Activated T-helper 17 cell treated with anti-CD3 and anti-CD28 coated beads, Interleukin-2, amount 50 U/mL, for 72 hours (primary cell): ENCODE results near the gene RAB1A. TPM values are rescaled to one million over a fixed set of nuclear protein-coding genes. Genes with fewer than 3 reads are reported as not detected.

Source experiments
- ATAC-seq: fragments of 150-1000 bp; cut with Tn5 transposase; replicated peaks from 2 replicates; pipeline ENCODE4 v1.10.0; 2021; ENCODE audit warnings: mild to moderate bottlenecking, moderate library complexity
- H3K27ac Mint-ChIP-seq: one replicate; pipeline ENCODE4 v1.8.0; 2022; ENCODE audit warnings: mixed read lengths
- H3K27me3 Mint-ChIP-seq: one replicate; pipeline ENCODE4 v1.8.0; 2022; ENCODE audit warnings: mixed read lengths
- H3K36me3 Mint-ChIP-seq: one replicate; pipeline ENCODE4 v1.8.0; 2022; ENCODE audit warnings: low read depth, mild to moderate bottlenecking, mixed read lengths
- H3K4me1 Mint-ChIP-seq: one replicate; pipeline ENCODE4 v1.8.0; 2022; ENCODE audit warnings: mixed read lengths
- H3K4me3 Mint-ChIP-seq: one replicate; pipeline ENCODE4 v1.8.0; 2022; ENCODE audit warnings: mild to moderate bottlenecking, mixed read lengths
- H3K9me3 Mint-ChIP-seq: one replicate; pipeline ENCODE4 v1.8.0; 2022; ENCODE audit warnings: mixed read lengths
- total RNA-seq, 2 donors: library from RNA; stranded (reverse); gene quantifications; one replicate each; pipeline ENCODE4 v1.2.3, GENCODE V29; 2022

RAB1A gene
- total RNA-seq, 2 donors from 2014 or later, result 72.1 to 87.1 TPM

DNA sequence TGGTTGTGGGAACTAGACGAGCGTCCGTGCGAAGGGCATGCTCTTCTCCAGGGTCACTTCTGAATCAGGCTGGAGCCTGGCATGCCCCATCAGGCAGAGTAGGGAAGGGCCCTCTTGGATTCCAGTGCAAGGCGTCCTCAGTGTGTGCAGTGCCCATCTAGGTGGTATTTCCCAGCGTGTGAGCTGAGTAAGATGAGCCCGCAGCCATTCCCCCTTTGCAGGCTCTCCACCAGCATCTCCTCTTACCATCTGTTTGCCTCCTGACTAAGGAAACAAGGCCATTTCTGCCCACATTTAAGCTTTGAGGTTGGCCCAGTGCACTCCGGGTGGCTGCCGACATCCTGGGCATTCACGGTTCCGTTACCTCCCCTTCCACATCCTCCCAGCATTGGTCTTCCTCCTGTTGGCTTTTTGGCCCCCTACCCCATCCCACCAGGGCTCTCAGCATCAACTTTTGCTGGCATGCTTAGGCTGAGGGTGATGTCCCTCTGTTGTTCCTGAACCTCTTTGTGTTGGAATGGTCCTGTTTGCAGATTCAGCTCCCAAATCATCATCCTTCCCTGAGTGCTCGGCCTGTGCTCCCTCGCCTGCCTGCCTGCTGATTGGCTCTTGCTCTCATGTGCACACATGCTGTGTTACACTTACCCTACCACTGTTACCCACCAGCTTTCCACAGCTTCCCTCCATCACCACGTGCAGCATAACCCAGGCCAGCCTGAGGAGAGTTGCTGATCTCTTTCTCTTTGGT, 61.9 kb downstream of the RAB1A start:
- ATAC-seq, result no peak
- H3K4me3 Mint-ChIP-seq, result peak overlapping the region; percentile 38
- no peaks in the 10 kb centered on the region for H3K9me3 Mint-ChIP-seq

DNA sequence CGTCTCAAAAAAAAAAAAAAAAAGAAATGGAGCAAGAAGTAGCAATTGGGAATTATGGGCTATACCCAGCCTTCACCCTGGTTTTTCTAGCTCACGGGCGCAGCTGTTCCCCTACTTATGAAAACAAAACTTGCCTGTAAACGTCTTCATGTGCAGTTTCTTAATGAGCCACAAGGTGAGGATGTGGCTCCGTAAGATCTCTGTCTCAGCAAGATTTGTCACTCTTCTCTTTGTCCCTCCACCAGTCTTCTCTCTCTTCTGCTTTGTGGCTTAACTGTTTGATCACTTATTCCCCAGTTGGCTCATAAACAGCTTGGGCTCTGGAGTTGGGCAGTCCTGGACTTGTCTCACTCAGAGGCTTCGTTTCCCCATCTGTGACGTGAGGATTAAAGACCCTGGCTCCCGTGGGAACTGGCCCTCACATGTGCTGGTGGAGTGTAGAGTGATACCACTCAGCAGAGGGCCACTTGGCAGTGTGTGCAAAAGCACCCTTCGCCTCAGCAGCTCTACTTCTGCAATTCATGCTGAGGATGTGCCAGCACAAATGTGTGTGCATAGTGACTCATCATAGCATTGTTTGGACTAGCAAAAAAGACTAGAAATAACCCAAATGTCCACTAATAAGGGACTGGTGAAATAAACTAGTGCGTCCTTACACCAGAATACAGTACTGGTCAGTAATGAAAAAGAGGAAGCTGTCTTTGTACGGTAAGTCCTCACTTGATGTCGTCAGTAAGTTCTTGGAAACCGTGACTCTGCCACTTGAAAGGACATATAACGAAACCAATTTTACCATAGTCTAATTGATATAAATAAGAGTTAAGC, 65.0 kb downstream of the RAB1A start:
- Mint-ChIP-seq H3K9me3 (no peaks in the 10 kb centered on the region), H3K27ac (peak overlapping the region; percentile 86), H3K36me3 (no peaks in the 10 kb centered on the region), H3K4me1 (peaks cover 17% of the 10 kb centered on the region), H3K27me3 (no peaks in the 10 kb centered on the region), H3K4me3 (peak overlapping the region; percentile 64)
- peak; percentile 76 for ATAC-seq

More for the DNA sequence above, 61.9 kb downstream of the RAB1A start:
- Mint-ChIP-seq H3K4me1 (peaks cover 22% of the 10 kb centered on the region), H3K27ac (peak overlapping the region; percentile 88), H3K36me3 (peaks cover 27% of the 10 kb centered on the region), H3K27me3 (no peaks in the 10 kb centered on the region)

DNA sequence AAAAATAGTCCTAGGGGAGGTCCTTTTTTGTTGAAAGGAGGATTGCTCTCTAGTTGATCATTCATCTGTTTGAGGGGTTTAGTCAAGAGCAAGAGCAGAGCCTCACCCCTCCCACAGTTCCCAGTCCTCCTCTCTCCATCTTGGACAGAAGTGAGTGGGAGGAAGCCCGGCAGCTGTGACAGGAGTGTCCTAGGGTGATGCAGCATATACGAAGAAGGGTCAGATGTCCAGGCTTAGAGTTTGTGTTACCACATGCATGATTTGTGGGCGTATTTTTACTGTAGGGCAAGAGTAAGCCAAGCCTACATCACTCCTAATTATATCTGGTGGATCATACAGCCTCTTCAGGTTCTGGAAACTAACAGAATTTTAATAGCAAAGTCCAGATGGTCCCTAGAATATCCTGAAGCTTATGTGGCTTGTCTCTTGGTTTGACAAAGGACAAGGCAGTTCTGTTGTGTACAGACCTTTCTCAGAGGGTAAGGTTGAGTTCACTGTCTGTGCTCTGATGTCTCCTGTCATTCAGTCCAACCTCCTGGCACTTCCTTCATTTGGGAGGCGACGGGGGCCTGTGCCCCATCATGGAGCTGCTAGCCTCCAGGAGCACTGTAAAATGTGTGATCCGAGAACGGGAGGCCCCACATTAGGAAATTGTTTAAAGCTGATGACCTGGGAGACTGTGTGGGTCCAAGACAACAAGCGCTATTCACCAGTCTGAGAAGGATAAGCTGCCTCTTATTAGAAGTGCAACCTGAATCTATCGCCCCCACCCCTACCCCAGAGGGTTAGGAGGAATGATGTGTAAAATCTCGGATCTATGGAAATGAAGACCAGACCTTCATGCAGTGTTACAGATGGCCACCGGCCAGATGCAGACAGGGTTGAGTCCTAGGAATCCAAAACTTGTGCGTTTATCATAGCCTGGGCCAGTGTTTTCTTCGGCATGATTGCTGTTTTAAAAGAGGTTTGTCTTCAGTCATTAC, 66.8 kb downstream of the RAB1A start:
- Mint-ChIP-seq H3K36me3 (no peaks in the 10 kb centered on the region), H3K4me1 (peaks cover 13% of the 10 kb centered on the region), H3K27ac (no peak overlapping the region), H3K4me3 (no peak overlapping the region), H3K27me3 (no peaks in the 10 kb centered on the region), H3K9me3 (no peaks in the 10 kb centered on the region)
- no peak for ATAC-seq

DNA sequence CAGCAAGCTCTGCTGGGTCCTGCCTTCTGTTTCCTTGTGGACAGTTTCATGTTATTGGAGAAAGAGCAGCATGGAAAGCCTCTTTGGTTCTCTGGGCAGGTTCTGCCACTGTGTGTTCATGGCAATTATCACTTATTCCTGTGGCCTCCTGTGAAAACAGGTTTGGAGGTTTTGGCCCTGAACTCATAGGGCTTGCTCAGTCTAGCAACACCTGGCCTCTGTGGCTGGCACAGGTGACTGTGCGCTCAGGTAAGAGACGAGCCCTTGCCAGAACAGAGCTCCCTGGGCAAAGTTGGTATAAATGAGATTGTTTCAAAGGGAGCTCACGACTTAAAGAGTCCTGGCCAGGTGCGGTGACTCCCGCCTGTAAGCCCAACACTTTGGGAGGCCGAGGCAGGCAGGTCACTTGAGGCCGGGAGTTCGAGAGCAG, 68.0 kb downstream of the RAB1A start:
- Mint-ChIP-seq H3K36me3 (no peaks in the 10 kb centered on the region), H3K27me3 (no peaks in the 10 kb centered on the region)

DNA sequence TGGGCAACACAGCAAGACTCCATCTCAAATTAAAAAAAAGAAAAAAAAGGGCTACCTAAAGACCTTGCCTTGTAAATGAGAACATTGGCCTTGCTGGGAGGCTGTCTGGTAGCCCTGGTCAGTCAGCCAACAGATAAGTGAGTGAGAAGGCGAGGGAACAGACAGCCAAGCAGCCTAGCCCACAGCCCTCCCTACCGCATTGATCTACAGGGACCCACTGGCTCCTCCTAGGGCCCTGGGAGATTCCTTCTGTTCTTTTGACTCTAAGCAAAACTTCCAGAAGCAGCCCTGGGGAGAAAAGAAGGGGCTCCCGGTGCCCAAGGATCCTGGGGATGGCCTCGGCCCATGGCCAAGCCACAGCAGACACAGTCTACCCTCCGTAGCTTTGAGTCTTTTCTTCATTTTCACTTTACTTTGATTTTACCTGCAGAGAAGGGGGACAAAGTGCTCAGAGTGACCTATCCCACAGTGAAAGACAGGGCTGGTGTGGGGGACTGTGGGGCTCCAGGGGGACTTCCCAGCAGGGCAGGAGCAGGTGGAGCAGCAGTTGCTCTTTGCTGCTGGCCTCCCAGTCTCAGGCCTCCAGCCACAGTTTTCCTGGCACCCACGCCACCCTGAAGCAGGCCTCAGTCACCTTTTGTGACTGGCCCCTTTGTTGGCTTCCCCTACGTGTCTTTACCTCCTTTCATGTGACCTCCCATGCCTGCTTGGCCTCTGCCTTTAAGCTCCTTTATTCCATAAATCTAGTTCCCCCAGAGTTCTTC, 68.6 kb downstream of the RAB1A start:
- Mint-ChIP-seq H3K27me3 (no peaks in the 10 kb centered on the region), H3K4me1 (peaks cover 18% of the 10 kb centered on the region), H3K27ac (no peak overlapping the region), H3K9me3 (no peaks in the 10 kb centered on the region), H3K4me3 (no peak overlapping the region), H3K36me3 (no peaks in the 10 kb centered on the region)
- no peak for ATAC-seq

More for the DNA sequence above, 68.0 kb downstream of the RAB1A start:
- Mint-ChIP-seq H3K9me3 (no peaks in the 10 kb centered on the region), H3K4me3 (no peak overlapping the region), H3K4me1 (peaks cover 17% of the 10 kb centered on the region), H3K27ac (no peak overlapping the region)
- ATAC-seq, result no peak

DNA sequence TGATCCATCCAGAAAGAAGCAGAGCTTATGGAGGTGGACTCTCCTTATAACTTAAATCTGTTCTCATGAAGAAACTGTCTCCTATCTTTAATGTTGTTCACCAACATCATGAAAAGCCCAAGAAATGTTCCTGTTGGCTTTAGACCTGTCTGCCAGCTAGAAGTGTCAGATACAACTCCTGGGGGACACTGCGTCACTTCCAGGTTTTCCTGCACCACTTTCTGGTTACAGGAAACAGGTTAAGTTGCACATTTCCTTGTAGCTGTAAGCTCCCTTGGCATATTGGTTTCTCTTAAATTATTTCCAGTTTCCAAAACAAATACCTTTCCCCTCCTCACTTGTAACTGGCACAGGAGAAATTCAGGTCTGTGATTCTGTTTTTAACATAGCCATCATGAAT, 70.8 kb downstream of the RAB1A start:
- Mint-ChIP-seq H3K4me3 (peak overlapping the region; percentile 94), H3K4me1 (peaks cover 23% of the 10 kb centered on the region), H3K27ac (no peak overlapping the region), H3K9me3 (no peaks in the 10 kb centered on the region), H3K27me3 (no peaks in the 10 kb centered on the region), H3K36me3 (no peaks in the 10 kb centered on the region)
- ATAC-seq, result no peak

DNA sequence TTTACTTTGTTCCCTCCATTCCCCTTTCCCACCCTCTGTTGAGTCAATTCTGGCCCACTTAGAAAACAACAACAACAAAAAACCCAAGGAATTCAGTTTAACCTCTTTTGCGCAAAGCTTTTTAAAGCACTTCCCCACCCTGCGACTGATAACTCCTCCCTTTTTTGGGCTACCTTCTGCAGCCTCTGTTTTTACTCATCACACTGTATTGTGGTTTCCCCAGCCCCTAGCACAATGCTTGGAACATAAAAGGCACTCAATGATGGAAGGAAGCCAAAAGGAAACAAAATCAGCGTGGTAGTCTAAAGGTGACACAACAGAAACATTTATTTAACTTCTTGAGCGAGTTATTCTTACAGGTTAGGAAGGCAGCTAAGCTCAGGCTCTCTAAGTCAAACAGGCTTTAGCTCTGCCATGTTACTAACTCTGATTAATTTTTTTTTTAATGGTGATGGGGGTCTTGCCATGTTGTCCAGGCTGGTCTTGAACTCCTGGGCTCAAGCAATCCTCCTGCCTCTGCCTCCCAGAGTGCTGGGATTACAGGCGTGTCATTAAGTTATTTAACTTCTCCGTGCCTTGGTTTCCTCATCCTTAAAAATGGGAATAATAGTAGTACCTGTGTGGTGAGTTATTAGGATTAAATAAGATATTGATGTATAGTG, 72.4 kb downstream of the RAB1A start:
- peaks cover 31% of the 10 kb centered on the region for H3K4me1 Mint-ChIP-seq
- peak; percentile 61 for ATAC-seq
- peak overlapping the region; percentile 85 for H3K27ac Mint-ChIP-seq
- H3K9me3 Mint-ChIP-seq, result no peaks in the 10 kb centered on the region
- H3K27me3 Mint-ChIP-seq, result no peaks in the 10 kb centered on the region
- H3K36me3 Mint-ChIP-seq, result no peaks in the 10 kb centered on the region
- H3K4me3 Mint-ChIP-seq, result peak overlapping the region; percentile 94

DNA sequence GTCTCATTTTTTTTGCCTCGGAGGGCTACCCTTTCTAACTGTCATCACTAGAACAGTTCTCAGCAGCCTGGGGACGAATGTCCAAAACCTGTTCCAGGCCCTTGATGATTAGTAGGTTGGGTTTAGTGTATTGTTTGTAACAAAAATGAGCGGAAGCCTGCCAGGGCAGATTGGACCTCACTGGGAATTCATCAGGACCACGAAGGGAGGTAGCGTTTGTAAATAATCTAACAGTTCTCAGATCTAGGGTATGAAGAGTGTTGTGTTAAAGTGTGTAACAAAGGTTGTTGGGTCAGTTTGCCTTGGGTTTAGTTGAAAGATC, 72.9 kb downstream of the RAB1A start:
- no peaks in the 10 kb centered on the region for H3K27me3 Mint-ChIP-seq
- ATAC-seq, result no peak
- no peaks in the 10 kb centered on the region for H3K9me3 Mint-ChIP-seq
- peaks cover 31% of the 10 kb centered on the region for H3K4me1 Mint-ChIP-seq
- H3K27ac Mint-ChIP-seq, result peak overlapping the region; percentile 85
- H3K36me3 Mint-ChIP-seq, result no peaks in the 10 kb centered on the region
- peak overlapping the region; percentile 94 for H3K4me3 Mint-ChIP-seq

DNA sequence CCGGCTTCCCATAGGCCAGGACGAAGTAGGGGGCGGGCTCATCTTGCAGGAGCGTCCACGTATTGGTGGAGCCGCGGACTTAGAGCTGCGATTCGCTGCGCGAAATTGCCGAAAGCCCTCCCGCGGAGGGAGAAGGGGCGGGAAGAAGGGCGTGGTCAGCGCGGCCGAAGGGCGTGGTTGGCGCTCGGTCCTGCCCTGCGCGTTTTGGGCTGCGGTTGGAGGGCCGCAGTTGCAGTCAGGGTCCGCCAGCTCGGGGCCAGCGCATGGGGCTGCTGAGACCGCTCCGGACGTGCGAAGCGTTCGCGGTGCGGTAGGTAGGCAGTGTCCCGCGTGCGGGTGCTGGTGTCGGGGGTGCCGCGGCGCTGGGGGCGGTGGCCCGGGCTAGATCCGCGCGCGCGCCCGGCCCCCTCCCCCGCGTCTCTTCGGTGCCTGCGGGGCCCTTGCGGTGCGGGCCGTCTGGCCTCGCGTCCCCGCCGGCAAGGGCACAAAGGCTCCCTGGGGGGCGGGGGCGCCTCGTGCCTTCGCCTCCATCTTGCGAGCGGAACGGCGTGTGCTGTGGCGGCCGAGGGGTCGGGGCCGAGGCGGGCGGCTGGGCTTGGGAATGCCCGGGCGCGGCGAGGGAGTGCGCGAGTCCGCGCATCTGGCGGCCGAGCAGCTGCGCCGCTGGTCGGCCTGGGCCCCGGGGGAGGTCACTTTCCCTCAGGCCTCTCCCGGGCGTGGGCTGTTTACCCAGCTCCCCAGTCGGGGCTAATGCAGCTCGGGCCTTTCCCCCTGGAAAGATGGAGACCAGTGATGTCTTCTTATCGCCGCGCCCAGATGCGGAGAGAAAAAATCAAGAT, 73.5 kb downstream of the RAB1A start, which contains the start of gene CEP68:
Gene CEP68, plus strand, starts transcription at position 202 of the 839 bp plus-strand sequence. CDS start 13,029 bp downstream, outside the sequence.
- ATAC-seq, result peak; percentile 96
- Mint-ChIP-seq H3K4me1 (peaks cover 31% of the 10 kb centered on the region), H3K4me3 (peak within 1 kb of the TSS; percentile 94), H3K9me3 (no peaks in the 10 kb centered on the region), H3K27ac (peak within 1 kb of the TSS; percentile 85), H3K27me3 (no peaks in the 10 kb centered on the region), H3K36me3 (no peaks in the 10 kb centered on the region)

DNA sequence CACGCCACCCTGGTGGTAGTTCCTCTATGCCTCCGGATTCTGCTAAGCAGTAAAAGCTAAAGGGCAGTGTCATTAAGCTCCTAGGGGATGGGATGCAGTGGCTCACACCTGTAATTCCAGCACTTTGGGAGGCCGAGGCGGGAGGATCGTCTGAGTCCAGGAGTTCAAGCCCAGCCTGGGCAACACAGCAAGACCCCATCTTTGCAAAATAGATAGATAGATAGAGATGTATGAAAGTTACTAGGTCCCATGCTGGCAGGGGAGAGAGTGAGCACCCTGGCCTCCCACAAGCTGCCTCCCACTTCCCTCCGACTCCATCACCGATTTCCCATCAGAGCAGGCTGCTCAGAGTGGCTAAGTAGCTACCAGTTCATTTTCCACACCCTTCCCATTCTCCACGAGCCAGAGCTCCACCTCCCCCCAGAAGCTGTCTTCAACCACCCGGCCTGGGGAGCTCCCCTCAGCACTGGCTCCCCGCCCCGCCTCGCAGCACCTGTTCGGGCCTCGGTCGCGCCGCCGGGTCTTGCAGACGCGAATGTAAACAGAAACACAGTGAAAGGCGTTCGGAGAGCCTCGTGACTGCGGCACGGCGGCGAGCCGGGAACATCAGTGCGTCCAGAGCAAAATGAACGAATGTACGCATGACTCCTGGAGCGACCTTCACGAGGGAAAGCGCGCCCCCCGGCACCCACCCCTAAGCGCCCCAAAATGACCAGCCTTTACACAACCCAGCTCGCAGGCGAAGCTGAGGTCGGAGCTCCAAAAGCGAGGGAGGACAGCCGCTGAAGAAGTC, 74.3 kb downstream of the RAB1A start:
- peaks cover 31% of the 10 kb centered on the region for H3K4me1 Mint-ChIP-seq
- H3K36me3 Mint-ChIP-seq, result no peaks in the 10 kb centered on the region
- peak; percentile 24 for ATAC-seq
- no peaks in the 10 kb centered on the region for H3K27me3 Mint-ChIP-seq
- H3K4me3 Mint-ChIP-seq, result peak overlapping the region; percentile 94
- peak overlapping the region; percentile 33 for H3K27ac Mint-ChIP-seq
- no peaks in the 10 kb centered on the region for H3K9me3 Mint-ChIP-seq

DNA sequence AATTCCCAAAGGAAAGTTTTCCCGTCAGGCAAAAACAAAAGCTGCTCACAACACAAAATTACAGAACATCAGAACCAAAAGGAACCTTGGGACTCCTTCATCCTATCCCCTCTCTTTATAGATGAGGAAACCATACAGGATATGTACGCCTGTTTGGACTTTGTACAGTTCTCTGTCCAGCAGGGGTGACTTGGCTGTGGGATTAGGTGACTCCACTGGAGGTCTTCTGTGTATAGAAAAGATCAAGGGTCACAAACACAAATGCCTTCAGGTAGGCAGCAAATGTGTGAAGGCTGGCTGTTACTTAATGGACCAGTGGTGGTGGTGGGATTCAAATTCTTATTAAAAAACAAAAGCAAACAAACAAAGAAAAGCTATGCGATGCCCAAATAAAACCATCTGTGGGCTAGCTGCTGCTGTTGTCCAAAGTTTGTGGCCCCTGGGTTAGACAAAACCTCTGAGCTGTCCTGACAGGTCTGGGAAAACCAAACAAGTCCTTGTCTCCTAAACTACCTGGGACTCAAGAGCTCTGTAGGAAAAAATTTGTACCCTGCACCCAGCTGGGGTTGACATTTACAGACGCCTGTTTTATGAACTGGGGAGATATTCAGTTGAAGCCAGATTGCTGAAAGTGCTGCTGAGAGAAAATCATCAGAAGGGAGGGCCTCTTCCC, 75.0 kb downstream of the RAB1A start:
- H3K27ac Mint-ChIP-seq, result no peak overlapping the region
- no peaks in the 10 kb centered on the region for H3K9me3 Mint-ChIP-seq
- no peaks in the 10 kb centered on the region for H3K36me3 Mint-ChIP-seq
- no peaks in the 10 kb centered on the region for H3K27me3 Mint-ChIP-seq
- peaks cover 31% of the 10 kb centered on the region for H3K4me1 Mint-ChIP-seq
- peak overlapping the region; percentile 94 for H3K4me3 Mint-ChIP-seq
- no peak for ATAC-seq
